NK-92 (cell line): Measurements from ENCODE around the gene GCM1.

Experiments used
- DNase-seq: peaks from one replicate; lab custom pipeline; 2025; ENCODE audit not compliant: unreplicated experiment; lab: John Stamatoyannopoulos, UW

The GCM1 gene

DNA sequence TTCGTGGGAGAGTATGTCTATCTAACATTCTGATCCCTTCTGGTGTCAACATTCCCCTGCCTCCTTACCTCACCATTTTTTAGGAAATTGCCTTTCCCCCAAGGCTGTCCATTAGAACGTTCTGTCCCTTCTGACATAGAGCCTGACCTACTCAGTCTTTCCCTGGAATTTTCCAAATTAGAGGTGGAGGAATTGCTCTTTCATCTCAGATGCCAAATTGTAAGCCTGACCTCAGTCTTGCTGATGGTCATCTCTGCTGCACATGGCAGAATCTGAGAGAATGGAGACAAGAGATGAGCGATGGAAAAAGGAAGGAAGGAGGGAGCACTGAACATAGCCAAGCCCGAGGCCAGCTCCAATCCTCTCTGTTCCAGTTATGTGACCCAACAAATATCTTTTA lies 5.4 kb upstream of the GCM1 start:
- DNase-seq, result no peak

GRCh38 chr6:53152576-53152975 lies 3.9 kb upstream of the GCM1 start:
- DNase-seq, result no peak

- no peak for DNase-seq
These were observed 3.0 kb upstream of the GCM1 start for GRCh38 chr6:53151676-53152075.

DNA sequence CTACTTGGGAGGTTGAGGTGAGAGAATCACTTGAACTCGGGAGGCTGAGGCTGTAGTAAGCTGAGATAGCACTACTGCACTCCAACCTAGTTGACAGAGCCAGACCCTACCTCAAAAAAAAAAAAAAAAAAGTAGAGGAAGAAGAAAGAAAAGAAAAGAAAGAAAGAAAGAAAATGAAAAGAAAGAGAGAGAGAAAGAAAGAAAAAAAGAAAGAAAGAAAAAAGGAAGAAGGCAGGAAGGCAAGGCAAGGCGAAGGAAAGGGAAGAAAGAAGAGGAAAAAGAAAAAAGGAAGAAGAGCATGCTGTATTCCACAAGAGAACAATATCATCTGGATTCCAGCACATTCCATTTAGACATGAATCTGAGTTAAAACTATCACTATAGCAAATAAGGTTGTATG lies 3.8 kb downstream of the GCM1 start:
- no peak for DNase-seq

DNA sequence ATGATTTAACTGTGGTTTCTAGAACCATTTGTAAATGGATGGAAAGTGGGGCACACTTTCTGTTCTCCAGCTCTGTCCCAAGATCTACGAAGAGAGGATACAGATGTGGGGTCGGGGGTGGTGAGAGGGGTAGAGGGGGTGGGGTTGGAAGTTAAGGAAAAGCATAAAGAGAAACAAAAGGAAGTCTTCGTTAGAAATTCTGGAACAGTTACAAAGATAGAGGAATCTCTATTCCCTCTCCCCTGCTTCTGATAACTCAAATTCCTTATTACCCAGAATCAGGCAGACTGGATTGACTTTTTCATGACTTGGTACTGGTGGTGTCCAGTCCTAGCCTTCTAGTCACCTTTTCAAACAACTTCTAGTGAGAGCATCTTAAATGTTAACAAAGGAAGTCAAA lies 4.9 kb downstream of the GCM1 start:
- DNase-seq, result no peak

GRCh38 chr6:53142810-53143209 lies 5.8 kb downstream of the GCM1 start:
- DNase-seq, result no peak

DNA sequence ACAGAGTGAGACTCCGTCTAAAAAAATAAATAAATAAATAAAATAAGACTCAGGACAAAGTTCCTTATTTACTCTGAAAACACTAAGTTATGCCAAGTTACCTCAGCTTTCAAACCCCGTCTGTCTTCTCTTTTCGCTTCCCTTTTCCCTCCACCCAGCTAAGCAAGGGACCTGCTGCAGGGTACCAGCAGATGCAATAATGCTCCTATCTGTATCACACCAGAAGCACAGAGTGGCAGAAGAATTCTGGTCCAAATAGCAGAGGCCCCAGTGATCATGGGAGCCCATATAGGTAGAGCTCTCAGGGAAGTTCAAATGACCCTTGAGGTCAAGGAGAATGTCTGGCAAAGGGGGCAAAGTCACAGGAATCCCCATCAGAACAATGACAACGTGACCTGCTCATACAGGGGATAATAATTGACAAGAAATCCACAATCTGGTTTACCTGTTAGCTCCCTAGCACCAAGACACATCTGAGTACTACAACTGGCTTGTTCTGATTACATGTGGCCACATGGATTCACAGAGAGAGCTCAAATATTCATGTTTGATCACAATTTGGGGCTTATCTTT lies 8.7 kb downstream of the GCM1 start:
- DNase-seq, result no peak

GRCh38 chr6:53136000-53136609 lies 12.5 kb downstream of the GCM1 start:
- no peak for DNase-seq

DNA sequence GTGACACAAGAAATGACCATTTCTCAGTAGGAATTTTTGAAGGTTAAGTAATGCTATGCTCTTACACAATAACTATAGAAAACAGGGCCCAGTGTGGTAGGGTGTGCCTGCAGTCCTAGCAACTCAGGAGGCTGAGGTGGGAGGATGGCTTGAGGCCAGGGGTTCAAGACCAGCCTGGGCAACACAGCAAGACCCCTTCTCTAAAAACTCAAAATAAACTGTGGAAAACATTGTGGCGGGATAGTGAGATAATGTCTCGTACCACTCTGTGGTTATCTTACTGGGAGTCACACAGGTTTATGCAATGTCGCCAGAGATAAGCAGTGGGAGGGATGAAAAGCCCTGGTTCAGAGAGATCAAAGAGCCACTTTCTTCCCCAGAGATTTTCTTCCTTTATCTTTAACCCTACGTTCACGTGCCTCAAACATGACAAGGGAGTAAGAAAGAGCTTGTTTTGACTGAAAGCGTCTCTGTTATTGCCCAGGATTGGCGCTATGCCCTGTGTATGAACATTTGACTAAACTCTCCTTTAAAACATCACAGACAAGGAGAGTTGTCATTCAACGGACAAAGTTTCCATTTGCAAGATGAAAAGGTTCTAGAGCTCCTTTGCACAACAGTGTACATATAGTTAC lies 13.9 kb downstream of the GCM1 start:
- no peak for DNase-seq

DNA sequence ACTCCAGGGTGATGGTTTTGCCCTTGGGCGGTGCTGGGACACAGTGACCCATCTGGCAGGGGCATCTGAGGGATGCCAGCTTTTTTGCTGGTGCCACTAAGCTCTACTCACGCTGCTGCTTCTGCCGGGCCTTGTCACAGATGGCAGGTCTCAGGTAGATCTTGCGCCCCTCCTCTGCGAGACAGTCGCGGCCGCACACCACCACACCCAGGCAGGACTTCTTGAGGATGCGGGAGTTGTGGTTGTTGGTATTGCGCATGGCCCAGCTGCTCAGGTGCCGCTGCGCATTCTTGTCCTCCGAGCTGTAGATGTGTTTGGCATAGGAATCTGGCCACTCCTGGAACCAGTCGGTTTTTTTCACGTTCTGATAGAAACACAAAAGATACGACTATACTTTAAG lies 14.7 kb downstream of the GCM1 start:
- DNase-seq, result no peak

DNA sequence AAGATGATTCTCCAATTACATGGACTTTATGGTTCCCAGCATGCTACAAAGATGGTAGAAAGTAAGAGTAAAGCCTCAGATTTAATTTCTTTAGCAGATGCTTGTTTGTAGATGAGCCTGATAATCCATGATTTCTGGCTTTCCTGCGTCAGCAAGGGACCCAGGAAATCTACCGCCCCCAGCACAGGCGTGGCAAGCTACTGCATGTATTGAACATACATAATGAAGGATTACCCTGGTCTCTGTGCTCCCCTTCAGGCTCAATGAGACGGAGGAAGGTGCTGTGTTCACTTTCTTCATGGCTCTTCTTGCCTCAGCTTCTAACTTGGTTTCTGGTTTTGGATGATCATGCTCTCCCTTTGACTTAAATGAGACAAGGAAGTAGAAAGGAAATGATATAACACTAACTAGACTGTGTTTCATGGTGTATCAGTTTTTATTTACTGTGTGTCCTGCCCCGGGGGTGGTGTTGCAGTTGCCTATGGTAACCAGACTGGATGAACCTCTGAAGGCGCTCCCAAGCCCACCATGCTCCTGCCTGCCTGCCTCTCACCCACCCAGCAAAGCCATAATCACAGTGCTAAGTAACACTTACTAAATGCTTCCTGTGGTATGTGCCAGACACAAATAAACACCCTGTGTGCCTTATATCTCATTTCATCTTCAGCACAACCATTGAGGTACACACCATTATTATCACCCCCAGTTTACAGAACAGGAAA lies 17.9 kb downstream of the GCM1 start:
- DNase-seq, result no peak

DNA sequence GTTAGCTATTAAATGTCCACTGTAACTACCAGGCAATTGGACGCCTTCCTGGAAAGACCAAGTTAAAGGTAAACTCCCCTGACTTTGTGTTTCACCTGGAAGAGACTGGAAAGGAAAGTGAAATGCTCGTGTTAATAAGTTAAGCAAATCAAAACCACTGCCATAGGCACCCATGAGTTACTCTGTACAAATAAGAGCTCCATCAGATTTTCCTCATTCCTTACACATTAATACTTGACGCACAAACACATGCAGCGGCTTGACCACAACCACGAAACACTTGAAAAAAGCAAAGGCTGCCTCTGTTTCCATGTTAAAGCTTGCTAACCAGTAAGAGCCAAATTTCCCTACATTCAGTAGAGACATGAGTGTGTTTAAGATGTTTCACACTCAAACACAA lies 19.8 kb downstream of the GCM1 start:
- DNase-seq, result no peak

DNA sequence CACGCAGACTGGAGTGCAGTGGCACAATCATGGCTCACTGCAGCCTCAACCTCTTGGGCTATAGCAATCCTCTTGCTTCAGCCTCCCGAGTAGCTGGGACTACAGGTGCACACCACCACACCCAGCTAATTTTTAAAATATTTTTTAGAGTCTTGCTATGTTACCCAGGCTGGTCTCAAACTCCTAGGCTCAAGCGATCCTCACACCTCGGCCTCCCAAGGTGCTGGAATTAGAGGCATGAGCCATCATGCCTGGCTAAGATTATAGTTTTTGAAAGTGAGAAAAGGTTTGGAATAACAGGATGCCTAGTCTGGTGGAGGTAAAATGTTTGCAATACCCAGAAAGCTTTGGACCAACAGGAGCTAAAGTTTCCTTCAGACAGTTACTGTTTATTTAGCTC lies 23.4 kb downstream of the GCM1 start:
- DNase-seq, result no peak

GRCh38 chr6:53124131-53124800 lies 24.4 kb downstream of the GCM1 start:
- no peak for DNase-seq

- DNase-seq, result no peak
These were observed 28.8 kb downstream of the GCM1 start for GRCh38 chr6:53119772-53120409.

DNA sequence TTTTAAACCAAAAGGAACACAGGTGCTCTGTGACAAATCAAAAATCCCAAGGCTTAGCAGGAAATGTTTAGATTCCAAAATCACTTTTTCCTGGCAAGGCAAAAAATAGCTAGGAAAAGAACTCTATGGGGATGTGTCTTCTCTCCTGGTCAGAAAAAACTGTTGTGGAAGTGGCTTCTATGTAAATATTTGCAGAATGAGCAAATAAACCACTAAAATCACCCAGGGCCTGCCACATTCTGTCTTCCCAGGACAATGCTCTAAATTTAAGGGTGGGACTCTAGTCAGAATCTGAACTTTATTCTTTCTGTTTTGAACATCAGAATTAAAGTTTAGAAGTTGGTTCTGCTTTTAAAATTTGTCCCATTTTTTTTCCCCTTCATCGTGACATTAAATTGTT lies 29.3 kb downstream of the GCM1 start:
- DNase-seq, result no peak

DNA sequence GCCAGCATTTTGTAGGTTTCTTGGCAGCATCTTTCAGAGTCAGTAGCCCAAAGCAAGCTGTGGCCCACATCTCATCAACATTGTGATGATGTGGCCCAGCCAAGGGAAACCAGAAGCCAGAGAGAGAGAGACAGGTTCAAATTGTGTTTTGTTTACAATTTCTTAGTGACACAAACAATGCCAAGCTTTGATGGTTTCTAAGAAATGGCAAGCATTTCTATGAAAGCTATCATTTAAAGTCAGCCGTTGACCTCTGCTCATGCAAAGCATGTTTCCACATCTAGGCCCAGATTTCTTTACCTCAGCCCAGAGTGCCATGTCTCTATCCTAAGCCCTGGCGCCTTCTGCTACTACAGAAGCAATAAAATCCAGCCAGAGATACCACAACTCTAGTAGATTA lies 32.9 kb downstream of the GCM1 start:
- DNase-seq, result no peak

GRCh38 chr6:53115113-53115512 lies 33.5 kb downstream of the GCM1 start:
- no peak for DNase-seq

DNA sequence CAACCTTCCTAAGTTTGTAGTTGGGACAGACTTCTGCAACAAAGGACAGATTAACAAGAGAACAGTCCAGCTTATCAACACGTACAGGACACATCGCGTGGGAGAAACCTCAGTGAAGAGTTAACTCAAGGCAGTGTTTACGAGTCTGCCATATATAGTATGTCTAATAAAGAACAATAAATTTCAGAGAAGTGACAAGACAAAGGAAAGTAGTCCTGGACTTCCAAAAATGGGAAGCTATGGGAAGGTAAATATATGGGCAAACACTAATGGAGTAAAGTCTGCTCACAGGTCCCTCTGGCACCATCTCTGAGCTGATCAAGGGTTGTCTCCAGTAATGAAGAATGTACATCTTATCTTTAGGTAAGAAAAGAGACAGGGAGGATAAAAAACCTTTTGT lies 34.9 kb downstream of the GCM1 start:
- DNase-seq, result no peak

DNA sequence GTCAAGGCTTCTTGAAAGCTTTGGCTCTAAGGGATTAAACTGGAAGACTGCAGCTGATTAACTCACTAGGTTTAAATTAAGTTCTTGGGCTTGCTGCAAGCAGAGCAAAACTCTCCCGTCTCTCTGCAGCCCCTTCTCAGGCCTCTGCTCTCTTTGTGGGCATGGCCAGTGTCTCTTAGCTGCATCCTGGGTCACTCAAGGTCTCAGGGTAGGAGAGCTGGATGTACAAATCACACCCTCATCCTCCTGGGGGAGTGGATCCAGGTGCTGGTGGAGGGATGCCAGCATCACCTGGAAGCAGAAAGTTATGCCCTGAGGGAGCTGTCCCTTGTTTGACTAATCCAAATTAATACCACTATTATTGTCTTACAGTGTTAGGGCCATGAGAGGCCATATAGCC lies 35.8 kb downstream of the GCM1 start:
- DNase-seq, result no peak

DNA sequence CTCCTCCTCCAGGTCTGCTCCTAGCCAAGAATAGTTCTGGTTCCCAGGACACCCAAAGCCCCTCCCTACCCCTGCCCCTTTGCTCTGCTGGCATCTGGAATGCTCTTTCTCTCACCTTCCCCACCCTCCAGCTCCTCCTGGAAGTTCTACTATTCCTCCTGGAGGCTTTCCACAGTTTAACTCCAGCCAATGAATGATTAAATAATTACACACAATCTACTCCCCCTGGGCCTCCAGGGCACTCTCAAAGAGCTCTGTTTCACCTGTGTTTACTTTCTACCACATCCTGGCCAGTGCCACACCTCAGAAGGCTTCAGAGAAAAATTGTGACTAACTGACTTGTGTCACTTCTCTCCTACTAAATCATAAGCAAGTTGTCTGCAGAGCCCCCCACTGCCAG lies 36.2 kb downstream of the GCM1 start:
- no peak for DNase-seq
